IMR-90 (cell line): Measurements from ENCODE around the gene DLX1. TPM values are rescaled to one million over a fixed set of nuclear protein-coding genes. Genes with fewer than 3 reads are reported as not detected.

Experiments
- ATAC-seq: fragments of 200-7000 bp; cut with Tn5 transposase; 2 replicates; pipeline ENCODE4 v1.9.1; 2020; ENCODE audit warnings: low read depth, mild to moderate bottlenecking, moderate library complexity
- BruUV-seq: library from RNA; stranded (reverse); fragments of 400-500 nt; replicated peaks from 2 replicates; lab custom pipeline; 2021; lab: Mats Ljungman, UMichigan
- CTCF ChIA-PET: fragments of 300-600 bp; formaldehyde crosslinking; extraction: SDS; loops from one replicate; lab custom pipeline; 2021; ENCODE audit warnings: antibody characterized with exemption; lab: Yijun Ruan, JAX
- POLR2A ChIA-PET: fragments of 300-600 bp; sonication (Branson Sonifier 250); formaldehyde crosslinking; loops from one replicate; lab custom pipeline; 2022; ENCODE audit warnings: antibody characterized with exemption; ENCODE audit not compliant: unreplicated experiment; lab: Charles Lee
- DNase-seq: peaks from one replicate; pipeline ENCODE4 v3.0.0; 2013
- H2AFZ ChIP-seq: replicated peaks from 2 replicates; pipeline ENCODE3; 2013; ENCODE audit warnings: low read length, mild to moderate bottlenecking; ENCODE audit not compliant: poor library complexity
- H2AK5ac ChIP-seq: 2 replicates; pipeline ENCODE4 v1.6.1; 2013; ENCODE audit warnings: low read depth, low read length, inconsistent platforms
- H2AK9ac ChIP-seq: replicated peaks from 2 replicates; pipeline ENCODE3; 2013; ENCODE audit warnings: mild to moderate bottlenecking, low read depth, low read length, moderate library complexity; ENCODE audit not compliant: poor library complexity
- H2BK120ac ChIP-seq: 2 replicates; pipeline ENCODE4 v1.6.1; 2013; ENCODE audit warnings: low read depth, low read length, inconsistent platforms
- H2BK15ac ChIP-seq: 3 replicates; pipeline ENCODE4 v1.6.1; 2013; ENCODE audit warnings: low read depth, low read length, inconsistent platforms
- H2BK20ac ChIP-seq: 2 replicates; pipeline ENCODE4 v1.6.1; 2013; ENCODE audit warnings: low read depth, mild to moderate bottlenecking, inconsistent platforms, low read length, moderate library complexity
- H2BK5ac ChIP-seq: 2 replicates; pipeline ENCODE4 v1.6.1; 2013; ENCODE audit warnings: mild to moderate bottlenecking, low read depth, low read length, inconsistent platforms; ENCODE audit not compliant: poor library complexity, severe bottlenecking
- H3K14ac ChIP-seq: replicated peaks from 2 replicates; pipeline ENCODE4 v1.6.1; 2013; ENCODE audit warnings: low read depth, low read length, inconsistent platforms
- H3K18ac ChIP-seq: 2 replicates; pipeline ENCODE4 v1.6.1; 2013; ENCODE audit warnings: low read depth, low read length, control low read depth
- H3K23ac ChIP-seq: 2 replicates; pipeline ENCODE4 v1.6.1; 2013; ENCODE audit warnings: low read depth, low read length, inconsistent platforms
- H3K27ac ChIP-seq: 2 replicates; pipeline ENCODE4 v1.5.1; 2013; ENCODE audit warnings: mild to moderate bottlenecking, control low read depth, low read length; ENCODE audit not compliant: insufficient read depth
- H3K27me3 ChIP-seq: 2 replicates; pipeline ENCODE4 v1.6.1; 2013; ENCODE audit warnings: low read length; ENCODE audit not compliant: control insufficient read depth, insufficient read depth
- H3K36me3 ChIP-seq: 2 replicates; pipeline ENCODE4 v1.6.1; 2013; ENCODE audit warnings: low read length, mixed read lengths; ENCODE audit not compliant: control insufficient read depth, insufficient read depth
- H3K4ac ChIP-seq: 2 replicates; pipeline ENCODE4 v1.6.1; 2013; ENCODE audit warnings: low read depth, low read length, inconsistent platforms
- H3K4me1 ChIP-seq: 2 replicates; pipeline ENCODE4 v1.6.1; 2013; ENCODE audit warnings: low read length, mixed read lengths; ENCODE audit not compliant: control insufficient read depth, insufficient read depth
- H3K4me2 ChIP-seq: 2 replicates; pipeline ENCODE4 v1.6.1; 2013; ENCODE audit warnings: low read depth, mild to moderate bottlenecking, control low read depth, low read length, moderate library complexity
- H3K4me3 ChIP-seq: 2 replicates; pipeline ENCODE4 v1.5.1; 2013; ENCODE audit warnings: low read depth, mild to moderate bottlenecking, control low read depth, low read length, moderate library complexity; ENCODE audit not compliant: insufficient read depth
- H3K56ac ChIP-seq: 2 replicates; pipeline ENCODE4 v1.6.1; 2013; ENCODE audit warnings: low read length, inconsistent platforms; ENCODE audit not compliant: insufficient read depth; ENCODE audit errors: extremely low read depth
- H3K79me1 ChIP-seq, 2 experiments: 2 replicates each; pipeline ENCODE4 v1.6.1; 2013; ENCODE audit warnings: low read length in 2 of 2, inconsistent platforms in 1 of 2, low read depth in 1 of 2
- H3K9ac ChIP-seq: 2 replicates; pipeline ENCODE4 v1.6.1; 2013; ENCODE audit warnings: low read depth, low read length, control low read depth
- H3K9me1 ChIP-seq: 2 replicates; pipeline ENCODE4 v1.6.1; 2013; ENCODE audit warnings: low read length, inconsistent platforms; ENCODE audit not compliant: insufficient read depth
- H3K9me3 ChIP-seq: 2 replicates; pipeline ENCODE4 v1.6.1; 2013; ENCODE audit warnings: low read length; ENCODE audit not compliant: control insufficient read depth, insufficient read depth
- H4K20me1 ChIP-seq: 2 replicates; pipeline ENCODE4 v1.6.1; 2013; ENCODE audit warnings: low read length, inconsistent platforms; ENCODE audit not compliant: insufficient read depth
- H4K5ac ChIP-seq: 2 replicates; pipeline ENCODE4 v1.6.1; 2013; ENCODE audit warnings: mild to moderate bottlenecking, low read depth, low read length, control low read depth
- H4K8ac ChIP-seq, 2 experiments: 2 replicates each; pipeline ENCODE4 v1.6.1; 2013; ENCODE audit warnings: low read depth in 2 of 2, low read length in 2 of 2, control low read depth in 1 of 2, inconsistent platforms in 1 of 2
- H4K91ac ChIP-seq: 2 replicates; pipeline ENCODE4 v1.6.1; 2013; ENCODE audit warnings: low read depth, low read length, inconsistent platforms; ENCODE audit not compliant: insufficient read depth
- BHLHE40 ChIP-seq: fragments of 150-350 bp; IDR thresholded peaks from 2 replicates; pipeline ENCODE4 v1.6.1; 2016; ENCODE audit warnings: mild to moderate bottlenecking, low read depth, low read length
- CEBPB ChIP-seq: IDR thresholded peaks from 2 replicates; pipeline ENCODE4 v1.6.1; 2012; ENCODE audit warnings: low read depth, low read length, improper control_type of control experiment
- CHD1 ChIP-seq: IDR thresholded peaks from 2 replicates; pipeline ENCODE4 v1.6.1; 2012; ENCODE audit warnings: low read depth, low read length, improper control_type of control experiment
- ELK1 ChIP-seq: fragments of 150-350 bp; IDR thresholded peaks from 2 replicates; pipeline ENCODE4 v1.6.1; 2016; ENCODE audit warnings: low read depth, mild to moderate bottlenecking, low read length, moderate library complexity, borderline replicate concordance
- FOS ChIP-seq: fragments of 150-350 bp; IDR thresholded peaks from 2 replicates; pipeline ENCODE4 v1.6.1; 2016; ENCODE audit warnings: low read depth, low read length
- MAFK ChIP-seq: IDR thresholded peaks from 2 replicates; pipeline ENCODE4 v1.6.1; 2012; ENCODE audit warnings: low read depth, low read length, improper control_type of control experiment
- MAZ ChIP-seq: IDR thresholded peaks from 2 replicates; pipeline ENCODE4 v1.6.1; 2012; ENCODE audit warnings: low read depth, mild to moderate bottlenecking, low read length, improper control_type of control experiment, moderate library complexity, borderline replicate concordance
- MXI1 ChIP-seq: IDR thresholded peaks from 2 replicates; pipeline ENCODE4 v1.6.1; 2012; ENCODE audit warnings: low read depth, mild to moderate bottlenecking, low read length, moderate library complexity, borderline replicate concordance
- POLR2A ChIP-seq: IDR thresholded peaks from 2 replicates; pipeline ENCODE4 v1.6.1; 2012; ENCODE audit warnings: mild to moderate bottlenecking, low read depth, low read length
- RAD21 ChIP-seq: IDR thresholded peaks from 2 replicates; pipeline ENCODE4 v1.6.1; 2012; ENCODE audit warnings: low read length, improper control_type of control experiment
- RCOR1 ChIP-seq: IDR thresholded peaks from 2 replicates; pipeline ENCODE4 v1.6.1; 2012; ENCODE audit warnings: mild to moderate bottlenecking, low read length, improper control_type of control experiment; ENCODE audit not compliant: insufficient replicate concordance
- RFX5 ChIP-seq: IDR thresholded peaks from 2 replicates; pipeline ENCODE4 v1.8.0; 2012; ENCODE audit warnings: low read depth, mild to moderate bottlenecking, low read length, moderate library complexity
- SMC3 ChIP-seq: fragments of 150-350 bp; IDR thresholded peaks from 2 replicates; pipeline ENCODE4 v1.6.1; 2016; ENCODE audit warnings: low read depth, mild to moderate bottlenecking, antibody characterized with exemption, low read length, moderate library complexity
- WGBS, 2 experiments: methylation state at CpG; one replicate each; pipeline versions ENCODE4 v1.1.5 to v1.1.7; 2013; ENCODE audit warnings: missing lambda C conversion rate in 2 of 2; ENCODE audit not compliant: insufficient read length in 1 of 2; ENCODE audit errors: extremely low coverage in 2 of 2; 5-methylcytosine and 5-hydroxymethylcytosine counted together
- dilution Hi-C: fragments of 300-500 bp; cut with HindIII; formaldehyde crosslinking; loops from one replicate; pipeline ENCODE4 v1.14.3; 2018; ENCODE audit warnings: low sequenced_read_pairs; ENCODE audit not compliant: unreplicated experiment
- in situ Hi-C: fragments of 300-500 bp; cut with MboI; formaldehyde crosslinking; loops from 3 replicates; pipeline ENCODE4 v1.14.3; 2019; ENCODE audit warnings: low sequenced_read_pairs, inconsistent platforms, mixed read lengths
- intact Hi-C: fragments of 100-400 bp; cut with micrococcal nuclease; formaldehyde crosslinking; loops from 2 replicates; pipeline ENCODE4 v1.10.0; 2022
- polyA plus RNA-seq, 3 experiments: library from polyadenylated mRNA; depleted of rRNA; stranded (reverse); fragments of >200 nt; gene quantifications; 2 replicates each; pipeline ENCODE4 v1.2.3, GENCODE V29; 2012; ENCODE audit warnings: low replicate concordance in 1 of 3
- total RNA-seq: library from RNA; depleted of rRNA; stranded (reverse); fragments of >200 nt; gene quantifications from 2 replicates; pipeline ENCODE4 v1.2.3, GENCODE V29; 2012
- TF ChIP-seq, protein P1 (sequence below): conservative IDR thresholded peaks from 2 replicates; pipeline ENCODE4 v1.5.1; 2012; ENCODE audit warnings: mild to moderate bottlenecking, low read depth, low read length, improper control_type of control experiment
- TF ChIP-seq, protein P2 (sequence below): fragments of 150-350 bp; IDR thresholded peaks from 2 replicates; pipeline ENCODE4 v1.6.1; 2017; ENCODE audit warnings: mild to moderate bottlenecking, antibody characterized with exemption, low read length, low read depth

DLX1 gene
- total and polyA plus RNA-seq, 2 of the 4 experiments (the other 2 are of a cell fraction) = 0.36 to 2.2 TPM

DNA sequence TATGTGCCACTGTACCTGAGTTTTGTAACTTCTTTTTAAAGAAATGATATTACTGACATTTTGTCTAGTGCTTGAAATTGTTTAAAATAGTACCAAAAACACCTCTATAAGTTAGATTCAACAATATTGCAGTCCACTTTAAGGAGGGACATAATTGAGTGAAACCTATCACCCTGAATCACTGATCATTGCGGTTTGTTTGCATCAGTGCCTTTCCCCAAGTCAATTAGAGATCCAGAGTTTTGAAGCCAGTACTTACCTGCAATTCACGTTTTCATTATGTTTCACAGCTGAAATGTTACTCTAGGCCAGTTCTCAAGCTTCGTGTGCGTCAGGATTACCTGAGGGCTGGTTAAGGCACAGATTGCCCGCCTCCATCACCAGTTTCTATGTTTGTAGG, 26.6 kb upstream of the DLX1 start:
- H3K4ac ChIP-seq = no peak overlapping the region
- CTCF ChIA-PET = no interaction called here
- no TSS peak for BruUV-seq

More for the DNA sequence above, 26.6 kb upstream of the DLX1 start:
- no peaks in the 10 kb centered on the region for H3K36me3 ChIP-seq
- H4K20me1 ChIP-seq = no peaks in the 10 kb centered on the region
- no peak overlapping the region for H3K27ac ChIP-seq
- dilution Hi-C loops = no loop called here
- H3K79me1 ChIP-seq = no peaks in the 10 kb centered on the region
- H2BK120ac ChIP-seq = no peak overlapping the region
- no peaks in the 10 kb centered on the region for H3K27me3 ChIP-seq
- WGBS, 2 experiments = 93% methylated on average over 4 of the region's 5 CpGs; no CpG with 5 or more reads in 1 of the 2 experiments
- no peak overlapping the region for H2AK5ac ChIP-seq
- ATAC-seq (no peak), DNase-seq (no peak)
- no peak overlapping the region for H3K23ac ChIP-seq
- no peak overlapping the region for H3K56ac ChIP-seq
- no peak overlapping the region for H2BK20ac ChIP-seq
- H4K91ac ChIP-seq = no peak overlapping the region
- H3K18ac ChIP-seq = no peak overlapping the region
- no peak overlapping the region for H2BK15ac ChIP-seq
- H3K4me1 ChIP-seq = no peaks in the 10 kb centered on the region
- POLR2A ChIA-PET = no interaction called here
- H4K8ac ChIP-seq = no peak overlapping the region
- no peak overlapping the region for H2AFZ ChIP-seq
- no peak overlapping the region for H3K4me2 ChIP-seq
- intact Hi-C loops = no loop called here
- no peak overlapping the region for H2AK9ac ChIP-seq
- no peak overlapping the region for H3K9ac ChIP-seq
- H3K9me1 ChIP-seq = 0 out of 2 replicates have a peak, but pooled peaks cover 3% of the 10 kb centered on the region
- TF ChIP-seq, protein P1, sequence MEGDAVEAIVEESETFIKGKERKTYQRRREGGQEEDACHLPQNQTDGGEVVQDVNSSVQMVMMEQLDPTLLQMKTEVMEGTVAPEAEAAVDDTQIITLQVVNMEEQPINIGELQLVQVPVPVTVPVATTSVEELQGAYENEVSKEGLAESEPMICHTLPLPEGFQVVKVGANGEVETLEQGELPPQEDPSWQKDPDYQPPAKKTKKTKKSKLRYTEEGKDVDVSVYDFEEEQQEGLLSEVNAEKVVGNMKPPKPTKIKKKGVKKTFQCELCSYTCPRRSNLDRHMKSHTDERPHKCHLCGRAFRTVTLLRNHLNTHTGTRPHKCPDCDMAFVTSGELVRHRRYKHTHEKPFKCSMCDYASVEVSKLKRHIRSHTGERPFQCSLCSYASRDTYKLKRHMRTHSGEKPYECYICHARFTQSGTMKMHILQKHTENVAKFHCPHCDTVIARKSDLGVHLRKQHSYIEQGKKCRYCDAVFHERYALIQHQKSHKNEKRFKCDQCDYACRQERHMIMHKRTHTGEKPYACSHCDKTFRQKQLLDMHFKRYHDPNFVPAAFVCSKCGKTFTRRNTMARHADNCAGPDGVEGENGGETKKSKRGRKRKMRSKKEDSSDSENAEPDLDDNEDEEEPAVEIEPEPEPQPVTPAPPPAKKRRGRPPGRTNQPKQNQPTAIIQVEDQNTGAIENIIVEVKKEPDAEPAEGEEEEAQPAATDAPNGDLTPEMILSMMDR = no peak
- no peak for TF ChIP-seq BHLHE40
- no peak for TF ChIP-seq RCOR1
- no peak for TF ChIP-seq MAZ
- TF ChIP-seq SMC3 = no peak
- TF ChIP-seq ELK1 = no peak
- TF ChIP-seq POLR2A = no peak
- TF ChIP-seq MXI1 = no peak
- TF ChIP-seq RFX5 = no peak
- no peak for TF ChIP-seq FOS
- TF ChIP-seq MAFK = no peak
- TF ChIP-seq RAD21 = no peak
- TF ChIP-seq CHD1 = no peak
- TF ChIP-seq, protein P2, sequence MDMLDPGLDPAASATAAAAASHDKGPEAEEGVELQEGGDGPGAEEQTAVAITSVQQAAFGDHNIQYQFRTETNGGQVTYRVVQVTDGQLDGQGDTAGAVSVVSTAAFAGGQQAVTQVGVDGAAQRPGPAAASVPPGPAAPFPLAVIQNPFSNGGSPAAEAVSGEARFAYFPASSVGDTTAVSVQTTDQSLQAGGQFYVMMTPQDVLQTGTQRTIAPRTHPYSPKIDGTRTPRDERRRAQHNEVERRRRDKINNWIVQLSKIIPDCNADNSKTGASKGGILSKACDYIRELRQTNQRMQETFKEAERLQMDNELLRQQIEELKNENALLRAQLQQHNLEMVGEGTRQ = no peak
- TF ChIP-seq CEBPB = no peak
- in situ Hi-C loops = no loop called here
- H3K14ac ChIP-seq = no peak overlapping the region
- no peak overlapping the region for H3K4me3 ChIP-seq
- H3K9me3 ChIP-seq = no peaks in the 10 kb centered on the region
- no peak overlapping the region for H2BK5ac ChIP-seq
- no peak overlapping the region for H4K5ac ChIP-seq
